Activated CD4-positive, alpha-beta T cell treated with anti-CD3 and anti-CD28 coated beads, Interleukin-2, amount 10 ng/mL, durations not matched to agents 7 days and 5 days (primary cell): Measurements from ENCODE around the gene FBXO46. TPM values are rescaled to one million over a fixed set of nuclear protein-coding genes. Genes with fewer than 3 reads are reported as not detected.
"Not testable (repeated sequence)": the region's sequence is repeated elsewhere in the genome, so short reads cannot be mapped to it uniquely, and the experiment has no call there.

Experiments
- CTCF ChIA-PET: fragments of 350-600 bp; sonication (Branson Sonifier 250); formaldehyde crosslinking; loops from one replicate; lab custom pipeline; 2021; ENCODE audit warnings: antibody characterized with exemption; lab: Charles Lee
- POLR2A ChIA-PET: fragments of 350-600 bp; sonication (Branson Sonifier 250); formaldehyde crosslinking; loops from one replicate; lab custom pipeline; 2021; ENCODE audit warnings: antibody characterized with exemption; lab: Charles Lee
- DNase-seq: peaks from one replicate; pipeline ENCODE4 v3.0.0-alpha.2; 2020
- H3K27ac Mint-ChIP-seq: one replicate; pipeline ENCODE4 v1.8.0; 2021; ENCODE audit warnings: mild to moderate bottlenecking, moderate library complexity, mixed read lengths
- H3K27me3 Mint-ChIP-seq: one replicate; pipeline ENCODE4 v1.8.0; 2021; ENCODE audit warnings: mixed read lengths
- H3K36me3 Mint-ChIP-seq: one replicate; pipeline ENCODE4 v1.8.0; 2021; ENCODE audit warnings: low read depth, mixed read lengths
- H3K4me1 Mint-ChIP-seq: one replicate; pipeline ENCODE4 v1.8.0; 2021; ENCODE audit warnings: mixed read lengths
- H3K4me3 Mint-ChIP-seq: one replicate; pipeline ENCODE4 v1.8.0; 2021; ENCODE audit warnings: mild to moderate bottlenecking, moderate library complexity, mixed read lengths
- H3K9me3 Mint-ChIP-seq: one replicate; pipeline ENCODE4 v1.8.0; 2021; ENCODE audit warnings: mixed read lengths
- total RNA-seq, 2 experiments: library from RNA; stranded (reverse); gene quantifications; one replicate each; pipeline ENCODE4 v1.2.3, GENCODE V29; 2021

FBXO46 gene
- total RNA-seq, 2 experiments from 2014 or later = 38.5 to 40.0 TPM

DNA sequence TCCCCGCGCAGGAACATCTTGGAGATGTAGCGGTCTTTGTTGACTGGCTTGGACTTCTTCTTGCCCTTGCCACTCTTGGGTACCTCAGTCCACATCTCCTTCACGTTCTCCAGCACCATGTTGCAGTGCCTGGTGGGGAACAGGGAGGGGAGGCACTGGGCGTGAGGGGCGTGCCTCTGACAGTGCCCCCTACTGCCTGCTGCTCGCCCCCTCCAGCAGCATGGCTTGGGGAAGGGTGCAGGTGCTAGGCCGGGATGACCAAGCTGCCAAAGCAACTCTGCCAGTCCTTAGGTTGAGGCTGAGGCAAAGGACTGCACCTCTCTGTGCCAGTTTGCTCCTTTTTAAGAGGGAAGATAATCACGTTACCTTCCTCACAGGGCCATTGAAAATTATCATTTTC, 43.1 kb downstream of the FBXO46 start:
- Mint-ChIP-seq H3K4me1 (peaks cover 14% of the 10 kb centered on the region), H3K4me3 (no peak overlapping the region), H3K27me3 (no peaks in the 10 kb centered on the region), H3K36me3 (peaks cover 43% of the 10 kb centered on the region), H3K27ac (no peak overlapping the region), H3K9me3 (no peaks in the 10 kb centered on the region)
- ChIA-PET POLR2A (interaction anchor here (0.6 kb wide), 1 partner anchor 498 kb away, joined by 3 read pairs; no protein-coding TSS in a partner anchor), CTCF (interaction anchor here (0.6 to 1.8 kb wide), 2 partner anchors 10 to 27 kb away, joined by 4 to 8 read pairs; no protein-coding TSS in a partner anchor)
- no peak for DNase-seq

DNA sequence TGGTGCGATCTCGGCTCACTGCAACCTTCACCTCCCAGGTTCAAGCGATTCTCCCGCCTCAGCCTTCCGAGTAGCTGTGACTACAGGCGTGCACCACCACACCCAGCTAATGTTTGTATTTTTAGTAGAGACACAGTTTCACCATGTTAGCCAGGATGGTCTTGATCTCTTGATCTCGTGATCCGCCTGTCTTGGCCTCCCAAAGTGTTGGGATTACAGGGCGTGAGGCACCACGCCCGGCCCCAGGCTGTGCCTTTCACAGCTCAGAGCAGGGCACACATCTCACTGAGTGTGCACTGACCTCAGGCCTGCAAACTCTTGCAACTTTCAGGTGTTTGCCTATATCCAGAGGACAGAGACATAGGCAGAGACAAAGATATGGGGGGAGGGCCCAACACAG, 45.7 kb downstream of the FBXO46 start:
- H3K27me3 Mint-ChIP-seq, H3K4me3 Mint-ChIP-seq, H3K27ac Mint-ChIP-seq, POLR2A ChIA-PET, DNase-seq, H3K9me3 Mint-ChIP-seq: not testable (repeated sequence)
- Mint-ChIP-seq H3K4me1 (peaks cover 15% of the 10 kb centered on the region), H3K36me3 (peaks cover 41% of the 10 kb centered on the region)
- CTCF ChIA-PET = interaction anchor here (0.7 kb wide), 2 partner anchors 59 to 206 kb away, joined by 3 to 5 read pairs; no protein-coding TSS in a partner anchor

- POLR2A ChIA-PET = no interaction called here
- Mint-ChIP-seq H3K4me1 (peaks cover 13% of the 10 kb centered on the region), H3K36me3 (peaks cover 27% of the 10 kb centered on the region), H3K4me3 (no peak overlapping the region), H3K9me3 (no peaks in the 10 kb centered on the region), H3K27me3 (peaks cover 2% of the 10 kb centered on the region), H3K27ac (peak overlapping the region; percentile 17)
- CTCF ChIA-PET = interaction anchor here (0.5 kb wide), 1 partner anchor 8 kb away, joined by 4 read pairs; no protein-coding TSS in a partner anchor
- DNase-seq = no peak
These were observed 47.8 kb downstream of the FBXO46 start for GRCh38 chr19:45682908-45683307.

- POLR2A ChIA-PET = no interaction called here
- peak overlapping the region; percentile 6 for H3K4me3 Mint-ChIP-seq
These were observed 48.6 kb downstream of the FBXO46 start for GRCh38 chr19:45682117-45682516.

DNA sequence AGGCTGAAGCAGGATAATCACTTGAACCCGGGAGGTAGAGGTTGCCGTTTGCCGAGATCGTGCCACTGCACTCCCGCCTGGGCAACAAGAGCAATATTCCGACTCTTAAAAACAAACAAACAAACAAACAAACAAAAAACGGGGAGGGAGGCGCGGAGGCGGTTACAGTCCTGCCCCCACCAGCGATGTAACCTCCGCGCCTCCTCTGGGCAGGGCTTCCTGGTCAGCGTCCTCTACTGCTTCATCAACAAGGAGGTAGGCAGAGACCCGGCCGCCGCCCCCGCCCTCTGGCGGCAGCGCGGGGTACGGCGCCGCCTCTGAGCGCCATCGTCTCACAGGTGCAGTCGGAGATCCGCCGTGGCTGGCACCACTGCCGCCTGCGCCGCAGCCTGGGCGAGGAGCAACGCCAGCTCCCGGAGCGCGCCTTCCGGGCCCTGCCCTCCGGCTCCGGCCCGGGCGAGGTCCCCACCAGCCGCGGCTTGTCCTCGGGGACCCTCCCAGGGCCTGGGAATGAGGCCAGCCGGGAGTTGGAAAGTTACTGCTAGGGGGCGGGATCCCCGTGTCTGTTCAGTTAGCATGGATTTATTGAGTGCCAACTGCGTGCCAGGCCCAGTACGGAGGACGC, 49.2 kb downstream of the FBXO46 start:
- Mint-ChIP-seq H3K27me3 (peaks cover 7% of the 10 kb centered on the region), H3K36me3 (peaks cover 15% of the 10 kb centered on the region), H3K9me3 (no peaks in the 10 kb centered on the region), H3K27ac (peak overlapping the region; percentile 90), H3K4me3 (peak overlapping the region; percentile 76), H3K4me1 (peaks cover 22% of the 10 kb centered on the region)
- ChIA-PET POLR2A (no interaction called here), CTCF (interaction anchor here (0.6 to 9.2 kb wide), 14 partner anchors 11 to 300 kb away, joined by 3 to 80 read pairs (median 3); partner anchors contain the start of genes GIPR, QPCTL and SNRPD2)
- peak; percentile 88 for DNase-seq

More at GRCh38 chr19:45682117-45682516, 48.6 kb downstream of the FBXO46 start:
- H3K9me3 Mint-ChIP-seq = no peaks in the 10 kb centered on the region
- no peak for DNase-seq
- CTCF ChIA-PET = interaction anchor here (0.6 to 9.2 kb wide), 5 partner anchors 10 to 39 kb away, joined by 3 to 80 read pairs (median 3); partner anchors contain the start of genes QPCTL and SNRPD2
- no peak overlapping the region for H3K27ac Mint-ChIP-seq
- peaks cover 20% of the 10 kb centered on the region for H3K36me3 Mint-ChIP-seq
- peaks cover 19% of the 10 kb centered on the region for H3K4me1 Mint-ChIP-seq
- H3K27me3 Mint-ChIP-seq = peaks cover 7% of the 10 kb centered on the region

DNA sequence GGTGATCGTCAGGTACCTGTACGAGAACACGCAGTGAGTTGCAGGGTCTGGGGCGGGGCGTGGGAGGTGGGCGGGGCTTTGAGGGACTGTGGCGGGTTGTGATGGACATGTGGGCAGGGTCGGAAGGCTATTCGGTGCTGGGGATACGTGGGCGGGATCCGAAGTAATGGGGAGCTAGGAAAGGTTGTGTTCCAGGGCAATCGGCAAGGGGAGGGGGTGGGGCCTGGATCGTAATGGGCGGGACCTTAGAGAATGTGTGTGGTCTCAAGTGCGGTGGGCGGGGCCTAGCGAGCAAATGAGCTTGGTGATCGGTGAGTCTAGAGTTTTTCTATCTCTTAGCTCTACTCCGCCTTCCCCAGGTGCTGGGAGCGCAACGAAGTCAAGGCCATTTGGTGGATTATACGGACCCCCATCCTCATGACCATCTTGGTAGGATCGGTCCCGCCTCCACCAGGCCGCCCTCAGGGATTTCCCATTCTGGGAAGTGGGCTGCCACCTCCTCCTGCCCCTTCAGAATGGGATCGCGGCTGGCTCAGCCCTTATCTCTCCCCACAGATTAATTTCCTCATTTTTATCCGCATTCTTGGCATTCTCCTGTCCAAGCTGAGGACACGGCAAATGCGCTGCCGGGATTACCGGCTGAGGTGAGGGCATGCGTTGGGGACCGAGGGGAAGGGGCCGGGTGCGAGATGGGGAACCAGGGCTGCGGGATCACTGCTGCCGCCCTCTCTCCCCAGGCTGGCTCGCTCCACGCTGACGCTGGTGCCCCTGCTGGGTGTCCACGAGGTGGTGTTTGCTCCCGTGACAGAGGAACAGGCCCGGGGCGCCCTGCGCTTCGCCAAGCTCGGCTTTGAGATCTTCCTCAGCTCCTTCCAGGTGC, 53.1 kb downstream of the FBXO46 start:
- peak; percentile 80 for DNase-seq
- no peaks in the 10 kb centered on the region for H3K9me3 Mint-ChIP-seq
- peaks cover 9% of the 10 kb centered on the region for H3K27me3 Mint-ChIP-seq
- ChIA-PET CTCF (interaction anchor here (0.5 to 9.2 kb wide), 17 partner anchors 8 to 238 kb away, joined by 3 to 80 read pairs (median 4); partner anchors contain the start of genes GIPR, QPCTL and SNRPD2), POLR2A (interaction anchor here (1.6 kb wide), 1 partner anchor 13 kb away, joined by 5 read pairs; the partner anchor contains the start of gene SNRPD2)
- peak overlapping the region; percentile 72 for H3K4me3 Mint-ChIP-seq
- H3K4me1 Mint-ChIP-seq = peaks cover 22% of the 10 kb centered on the region
- H3K36me3 Mint-ChIP-seq = no peaks in the 10 kb centered on the region
- peak overlapping the region; percentile 55 for H3K27ac Mint-ChIP-seq

DNA sequence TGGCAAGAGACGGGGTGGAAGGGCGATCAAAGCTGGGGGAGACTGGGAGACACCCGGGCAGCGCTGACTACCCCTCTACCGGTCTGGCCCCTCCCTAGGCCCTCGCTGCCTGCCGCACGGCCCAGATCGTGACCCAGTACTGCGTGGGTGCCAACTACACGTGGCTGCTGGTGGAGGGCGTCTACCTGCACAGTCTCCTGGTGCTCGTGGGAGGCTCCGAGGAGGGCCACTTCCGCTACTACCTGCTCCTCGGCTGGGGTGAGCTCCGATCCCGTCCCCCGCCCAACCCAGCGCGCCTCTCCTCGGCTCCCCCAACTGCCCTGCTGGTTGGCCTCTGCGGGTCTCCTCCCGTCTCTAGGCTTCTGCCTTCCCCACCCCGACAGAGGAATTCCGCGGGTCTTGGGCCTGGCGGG, 53.8 kb downstream of the FBXO46 start:
- ChIA-PET POLR2A (interaction anchor here (1.6 kb wide), 1 partner anchor 14 kb away, joined by 5 read pairs; the partner anchor contains the start of gene SNRPD2), CTCF (interaction anchor here (0.7 to 9.2 kb wide), 9 partner anchors 9 to 208 kb away, joined by 3 to 80 read pairs (median 6); partner anchors contain the start of genes QPCTL and SNRPD2)
- Mint-ChIP-seq H3K27me3 (peaks cover 9% of the 10 kb centered on the region), H3K36me3 (no peaks in the 10 kb centered on the region), H3K4me1 (peaks cover 19% of the 10 kb centered on the region), H3K4me3 (peak overlapping the region; percentile 56), H3K9me3 (no peaks in the 10 kb centered on the region), H3K27ac (no peak overlapping the region)
- DNase-seq = peak; percentile 38

- Mint-ChIP-seq H3K27me3 (peaks cover 21% of the 10 kb centered on the region), H3K4me3 (no peak overlapping the region), H3K27ac (no peak overlapping the region), H3K9me3 (no peaks in the 10 kb centered on the region), H3K4me1 (peaks cover 24% of the 10 kb centered on the region), H3K36me3 (peaks cover 2% of the 10 kb centered on the region)
- no peak for DNase-seq
- POLR2A ChIA-PET = no interaction called here
- CTCF ChIA-PET = interaction anchor here (1.4 to 9.2 kb wide), 2 partner anchors 17 to 142 kb away, joined by 3 to 80 read pairs; partner anchors contain the start of genes QPCTL and SNRPD2
These were observed 55.8 kb downstream of the FBXO46 start for GRCh38 chr19:45674946-45675345.

DNA sequence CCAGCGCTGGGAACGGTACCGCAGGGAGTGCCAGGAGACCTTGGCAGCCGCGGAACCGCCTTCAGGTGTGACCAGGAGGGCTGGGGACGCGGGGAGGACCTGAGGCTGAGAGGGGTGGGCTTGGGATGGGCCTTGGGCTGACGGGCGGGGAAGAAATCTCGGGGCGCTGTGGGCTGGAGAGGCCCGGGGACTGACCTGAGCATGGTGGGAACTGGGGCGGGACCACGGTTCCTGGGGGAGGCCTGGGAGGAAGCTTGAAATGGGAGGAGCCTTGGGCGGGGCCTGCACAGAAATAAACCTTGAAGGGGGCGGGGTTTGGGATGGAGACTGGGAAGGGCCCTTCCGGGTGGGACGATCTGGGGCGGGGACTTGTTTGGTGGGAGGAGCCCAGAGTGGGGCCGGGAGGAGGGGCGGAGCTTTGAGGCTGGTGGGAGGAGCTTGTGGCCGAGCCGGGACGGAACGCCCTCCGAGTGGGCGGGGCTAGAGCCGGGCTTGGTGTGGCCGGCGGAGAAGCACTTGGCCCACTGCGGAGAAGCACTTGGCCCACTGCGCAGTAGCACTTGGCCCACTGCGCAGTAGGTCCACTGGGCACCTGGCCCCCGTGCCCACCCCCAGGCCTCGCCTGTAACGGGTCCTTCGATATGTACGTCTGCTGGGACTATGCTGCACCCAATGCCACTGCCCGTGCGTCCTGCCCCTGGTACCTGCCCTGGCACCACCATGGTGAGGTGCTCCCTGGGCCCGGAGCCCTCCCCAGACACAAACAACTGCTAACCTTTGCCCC, 59.8 kb downstream of the FBXO46 start:
- CTCF ChIA-PET = interaction anchor here (0.6 to 2.5 kb wide), 7 partner anchors 9 to 185 kb away, joined by 3 to 10 read pairs (median 3); partner anchors contain the start of genes EML2, QPCTL and SNRPD2
- Mint-ChIP-seq H3K36me3 (peaks cover 2% of the 10 kb centered on the region), H3K27me3 (peaks cover 26% of the 10 kb centered on the region), H3K9me3 (no peaks in the 10 kb centered on the region), H3K27ac (no peak overlapping the region), H3K4me1 (peaks cover 34% of the 10 kb centered on the region), H3K4me3 (no peak overlapping the region)
- DNase-seq = peak; percentile 63
- POLR2A ChIA-PET = no interaction called here

- peak overlapping the region; percentile 34 for H3K27ac Mint-ChIP-seq
- H3K9me3 Mint-ChIP-seq = no peaks in the 10 kb centered on the region
- H3K27me3 Mint-ChIP-seq = peaks cover 26% of the 10 kb centered on the region
- DNase-seq = peak; percentile 32
- ChIA-PET POLR2A (interaction anchor here (0.6 to 0.7 kb wide), 2 partner anchors 11 to 101 kb away, joined by 3 read pairs; partner anchors contain the start of gene SIX5), CTCF (interaction anchor here (0.7 to 3.6 kb wide), 6 partner anchors 10 to 195 kb away, joined by 3 to 20 read pairs (median 3); partner anchors contain the start of gene SYMPK)
- peaks cover 2% of the 10 kb centered on the region for H3K36me3 Mint-ChIP-seq
- H3K4me3 Mint-ChIP-seq = peak overlapping the region; percentile 63
- H3K4me1 Mint-ChIP-seq = peaks cover 40% of the 10 kb centered on the region
These were observed 62.3 kb downstream of the FBXO46 start for GRCh38 chr19:45668342-45668871.
